Stimulated activated CD4-positive, alpha-beta T cell treated with anti-CD3 and anti-CD28 coated beads, Interleukin-1b, Interleukin-23, amount 100 ng/mL, for 1 hour (primary cell): ENCODE data around the gene RPL13.
A peak's percentile ranks its signal among the peaks of the same experiment; 100 is the strongest.
"Not testable (repeated sequence)": the region's sequence is repeated elsewhere in the genome, so short reads cannot be mapped to it uniquely, and the experiment has no call there.

Experiments used
- DNase-seq, 2 donors: peaks; one replicate each; pipeline ENCODE4 v3.0.0-alpha.2; 2020; ENCODE audit warnings: low read depth in 2 of 2

The RPL13 gene

DNA sequence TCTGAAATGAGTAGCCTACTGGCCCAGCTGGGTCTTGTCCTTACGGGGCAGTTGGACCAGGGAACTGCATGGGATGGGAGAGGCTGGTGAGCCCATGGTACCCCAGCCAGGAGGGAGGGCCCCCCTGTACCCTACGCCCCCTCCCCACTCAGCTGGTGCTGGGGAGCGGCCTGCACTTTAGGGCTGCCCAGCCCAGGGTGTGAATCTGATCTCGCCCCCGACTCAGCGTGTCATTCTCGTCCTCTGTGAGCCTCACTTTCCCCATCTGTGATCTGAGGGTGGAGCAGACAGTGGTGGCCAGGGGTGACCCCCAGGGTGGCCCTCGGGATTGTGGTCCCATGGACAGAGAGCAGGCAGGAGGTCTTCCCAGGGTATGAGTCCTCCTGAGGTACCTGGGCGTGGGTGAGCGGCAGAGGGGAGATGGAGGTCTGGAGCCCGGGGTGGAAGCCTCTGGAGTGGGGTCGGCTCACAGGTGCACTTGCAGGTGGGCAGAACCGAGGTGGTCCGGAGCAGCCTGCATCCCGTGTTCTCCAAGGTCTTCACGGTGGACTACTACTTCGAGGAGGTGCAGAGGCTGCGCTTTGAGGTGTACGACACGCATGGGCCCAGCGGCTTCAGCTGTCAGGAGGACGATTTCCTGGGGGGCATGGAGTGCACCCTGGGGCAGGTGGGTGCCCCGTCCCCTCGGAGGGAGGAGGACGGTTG lies 16.7 kb downstream of the RPL13 start:
- DNase-seq, result no peak

DNA sequence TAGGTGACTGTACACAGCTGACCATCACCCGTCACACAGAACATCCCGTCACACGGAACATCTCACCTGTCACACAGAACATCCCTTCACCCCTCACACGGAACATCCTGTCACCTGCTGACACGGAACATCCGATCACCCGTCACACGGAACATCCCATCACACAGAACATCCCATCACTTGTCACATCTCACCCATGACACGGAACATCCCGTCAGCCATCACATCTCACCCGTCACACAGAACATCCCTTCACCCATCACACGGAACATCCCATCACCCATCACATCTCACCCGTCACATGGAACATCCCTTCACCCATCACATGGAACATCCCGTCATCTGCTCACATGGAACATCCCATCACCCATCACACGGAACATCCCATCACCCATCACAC lies 18.9 kb downstream of the RPL13 start:
- DNase-seq, result no peak

DNA sequence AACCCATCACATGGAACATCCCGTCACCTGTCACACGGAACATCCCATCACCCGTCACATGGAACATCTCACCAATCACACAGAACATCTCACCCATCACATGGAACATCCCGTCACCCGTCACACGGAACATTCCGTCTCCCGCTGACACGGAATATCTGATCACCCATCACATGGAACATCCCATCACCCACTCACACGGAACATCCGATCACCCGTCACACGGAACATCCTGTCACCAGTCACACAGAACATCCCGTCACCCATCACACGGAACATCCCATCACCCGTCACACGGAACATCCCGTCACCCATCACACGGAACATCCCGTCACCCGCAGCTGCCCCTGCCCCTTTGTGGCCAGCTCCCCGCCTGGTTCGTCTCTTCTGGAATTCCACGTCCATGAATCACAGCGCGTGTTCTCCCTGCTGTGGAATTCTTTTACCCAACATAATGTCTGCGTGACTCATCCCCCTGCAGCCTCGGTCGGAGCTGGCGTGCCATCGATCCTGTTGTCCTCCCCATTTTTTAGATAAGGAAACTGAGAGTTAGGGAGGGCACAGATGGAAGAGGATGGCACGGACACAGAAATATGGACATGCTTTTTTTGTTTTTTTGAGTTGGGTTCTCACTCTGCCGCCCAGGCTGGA lies 20.7 kb downstream of the RPL13 start:
- DNase-seq, result no peak

DNA sequence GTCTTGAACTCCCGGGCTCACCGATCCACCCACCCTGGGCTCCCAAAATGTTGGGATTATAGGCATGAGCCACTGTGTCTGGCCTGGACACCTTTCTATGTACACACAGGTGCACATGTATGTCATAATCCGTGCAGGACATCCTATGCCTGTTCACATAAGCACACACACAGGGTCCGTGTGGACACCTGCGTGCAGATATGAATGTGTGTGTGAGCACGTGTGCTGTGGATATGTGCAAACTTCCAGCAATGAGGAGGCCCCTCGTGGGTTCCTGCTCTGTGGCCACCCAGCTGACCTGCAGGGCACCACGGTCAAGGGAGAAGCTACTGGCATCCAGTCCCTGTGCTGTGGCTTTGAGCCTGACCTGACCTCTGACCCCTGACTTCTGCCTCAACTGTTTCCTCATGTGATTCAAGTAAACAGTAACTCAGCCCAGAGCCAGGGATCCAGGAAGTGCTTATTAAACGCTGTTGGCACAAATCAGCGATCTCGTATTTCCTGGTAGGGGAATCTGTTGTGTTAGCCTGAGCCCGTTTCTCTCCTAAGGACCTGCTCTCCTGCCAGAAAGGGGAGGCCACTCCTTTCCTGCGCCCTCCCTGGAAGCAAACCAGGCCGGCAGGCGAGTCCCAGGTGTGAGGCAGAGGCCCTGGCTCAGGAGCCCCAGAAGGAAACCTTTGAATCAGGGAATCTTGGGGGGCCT lies 21.5 kb downstream of the RPL13 start:
- DNase-seq, result no peak

DNA sequence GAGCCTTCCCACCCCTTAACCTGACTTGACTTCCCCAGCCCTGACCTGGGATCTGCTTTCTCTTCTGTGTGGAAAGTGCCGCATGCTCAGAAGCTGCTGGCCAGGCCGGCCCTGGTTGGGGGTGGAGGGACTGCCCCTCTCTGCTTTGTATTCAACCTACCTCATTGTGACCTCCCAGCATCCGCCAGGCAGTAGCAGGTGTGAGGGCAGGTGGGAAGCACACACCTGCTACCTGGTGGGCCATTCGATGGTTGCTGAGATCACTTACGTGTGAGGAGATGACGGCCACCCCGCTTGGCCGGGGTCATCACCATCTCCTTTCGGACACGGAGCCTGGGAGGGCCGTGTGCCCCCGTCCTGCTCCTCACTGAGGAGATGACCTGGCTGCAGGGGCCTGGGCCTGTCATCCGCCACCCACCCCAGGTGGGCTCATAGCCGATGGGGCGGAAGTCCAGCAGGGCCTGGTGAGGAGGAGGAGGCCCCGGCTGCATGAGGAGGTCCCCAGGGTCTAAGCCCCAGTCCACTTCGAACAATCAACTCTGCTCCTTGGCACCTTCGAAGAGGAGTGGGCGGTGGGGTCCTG lies 22.2 kb downstream of the RPL13 start:
- no peak for DNase-seq

DNA sequence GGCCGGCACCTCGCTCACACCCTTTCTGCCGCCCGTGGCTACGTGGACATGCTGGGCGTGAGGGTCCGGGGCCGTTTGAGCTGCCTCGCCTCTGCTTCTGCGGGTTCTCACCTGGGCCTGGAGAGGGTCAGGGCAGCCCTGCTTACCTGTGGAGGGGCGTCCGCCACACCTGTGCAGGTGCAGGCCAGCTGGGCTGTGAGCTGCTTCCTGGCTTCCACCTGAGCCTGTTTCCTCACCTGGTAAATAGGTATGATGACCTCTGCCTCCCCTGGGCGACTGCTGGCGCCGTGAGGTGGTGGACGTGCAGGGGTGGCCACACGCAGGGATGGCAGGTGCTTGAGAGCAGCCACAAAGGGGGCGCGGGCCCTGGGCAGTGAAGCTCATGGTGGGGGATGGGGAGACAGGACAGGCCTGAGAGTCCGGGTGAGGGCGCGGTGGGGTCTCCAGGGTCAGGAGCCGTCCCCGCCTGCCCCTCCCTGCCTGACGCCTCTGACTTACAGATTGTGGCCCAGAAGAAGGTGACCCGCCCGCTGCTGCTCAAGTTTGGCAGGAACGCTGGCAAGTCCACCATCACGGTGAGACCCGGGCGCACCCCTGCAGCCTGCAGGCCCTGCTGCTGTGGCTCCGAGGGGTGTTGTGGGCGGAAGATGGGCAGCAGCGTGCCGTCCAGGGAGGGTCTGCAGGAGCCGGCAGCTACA lies 22.9 kb downstream of the RPL13 start:
- no peak for DNase-seq

DNA sequence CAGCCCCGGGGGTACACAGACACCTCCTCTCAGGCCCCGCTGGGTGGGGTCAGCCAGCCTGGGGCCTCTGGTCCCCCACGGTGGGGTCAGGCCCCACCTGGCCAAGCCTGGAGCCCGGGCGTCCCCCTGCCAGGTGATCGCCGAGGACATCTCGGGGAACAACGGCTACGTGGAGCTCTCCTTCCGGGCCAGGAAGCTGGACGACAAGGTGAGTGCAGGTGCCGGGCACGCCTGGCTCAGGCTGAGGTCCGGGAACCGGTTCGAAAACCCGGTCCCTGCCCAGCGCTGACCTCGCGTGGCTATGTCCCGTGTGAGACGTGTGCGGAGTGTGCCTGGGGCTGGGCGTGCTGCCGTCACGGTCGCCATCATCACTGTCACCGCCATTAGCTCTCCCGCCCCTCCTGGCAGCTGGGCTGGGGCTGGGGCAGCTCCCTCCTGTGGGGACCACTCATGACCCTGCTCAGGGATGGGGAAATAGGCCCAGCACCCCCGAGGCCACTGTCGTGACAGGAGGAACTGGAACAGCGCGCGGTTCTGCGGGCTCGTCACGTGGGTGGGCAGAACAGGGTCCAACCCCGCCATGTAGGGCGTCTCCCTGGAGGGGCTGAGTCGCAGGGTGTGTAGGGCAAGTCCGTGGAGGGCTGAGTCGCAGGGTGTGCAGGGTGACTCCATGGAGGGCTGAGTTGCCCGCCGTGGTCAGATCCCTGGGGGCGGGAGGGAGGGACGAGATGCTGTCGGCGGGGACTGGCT lies 23.6 kb downstream of the RPL13 start:
- DNase-seq, result no peak

DNA sequence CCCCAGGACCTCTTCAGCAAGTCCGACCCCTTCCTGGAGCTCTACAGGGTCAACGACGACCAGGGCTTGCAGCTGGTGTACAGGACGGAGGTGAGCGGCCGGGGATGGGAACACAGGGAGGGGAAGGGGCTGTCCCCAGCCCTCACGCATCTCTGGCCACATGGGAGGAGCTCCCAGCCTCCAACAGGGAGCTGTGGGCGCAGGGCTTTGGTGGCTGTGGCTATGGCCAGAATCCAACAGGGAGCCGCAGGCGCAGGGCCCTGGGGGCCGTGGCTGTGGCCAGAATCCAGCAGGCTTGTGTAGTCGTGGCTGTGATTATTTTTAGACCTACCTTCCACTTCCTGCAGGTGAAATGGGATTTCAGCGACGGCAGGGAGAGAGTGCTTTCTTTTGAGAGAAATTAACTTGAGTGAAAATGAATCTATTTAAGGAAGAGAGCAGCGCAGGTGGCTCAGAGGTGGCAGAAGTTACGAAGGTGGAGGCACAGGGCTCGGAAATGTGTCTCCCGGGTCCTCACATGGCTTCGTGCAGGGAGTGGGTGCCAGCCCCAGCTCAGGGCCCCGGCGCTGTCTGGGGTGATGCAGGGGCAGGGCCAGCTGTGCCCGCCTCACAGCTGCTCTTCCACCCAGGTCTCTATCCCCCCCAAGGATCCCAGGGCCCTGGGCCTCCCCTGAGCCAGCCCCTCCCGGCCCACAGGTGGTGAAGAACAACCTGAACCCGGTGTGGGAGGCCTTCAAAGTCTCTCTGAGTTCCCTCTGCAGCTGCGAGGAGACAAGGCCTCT lies 24.5 kb downstream of the RPL13 start:
- DNase-seq, result no peak

DNA sequence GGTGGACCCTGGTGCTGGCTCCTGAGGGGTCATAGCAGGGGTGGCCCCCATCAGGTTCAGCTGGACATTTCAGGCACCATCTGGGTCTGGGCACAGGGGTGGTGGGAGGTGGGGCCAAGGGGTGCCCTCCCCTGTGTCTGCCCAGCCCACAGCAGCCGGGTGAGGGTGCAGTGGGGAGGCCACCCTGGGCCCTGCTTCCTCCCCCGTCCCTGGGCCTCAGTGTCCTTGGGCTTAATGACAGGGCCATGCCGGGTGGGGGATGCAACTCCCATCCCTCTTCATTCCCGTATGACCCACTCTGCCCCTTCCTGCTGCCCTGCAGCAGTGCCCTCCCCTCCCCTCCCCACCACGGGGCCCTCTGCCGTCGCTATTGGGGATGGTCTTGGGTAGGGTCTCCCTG lies 25.7 kb downstream of the RPL13 start:
- DNase-seq, result no peak

DNA sequence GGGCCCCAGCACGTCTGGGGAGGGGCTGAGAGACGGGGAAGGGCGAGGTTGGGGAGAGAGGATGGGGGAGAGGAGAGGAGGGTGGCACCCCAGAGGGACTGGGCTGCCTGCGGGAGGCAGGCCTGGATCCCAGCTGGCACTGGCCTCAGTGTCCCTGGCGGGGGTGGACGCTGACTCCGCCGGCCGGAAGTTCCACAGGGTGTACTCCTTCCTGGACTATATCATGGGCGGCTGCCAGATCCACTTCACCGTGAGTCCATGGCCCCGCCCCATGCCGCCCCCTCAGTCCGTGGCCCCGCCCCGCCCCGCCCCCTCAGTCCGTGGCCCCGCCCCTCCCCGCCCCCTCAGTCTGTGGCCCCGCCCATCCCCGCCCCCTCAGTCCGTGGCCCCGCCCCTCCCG lies 26.4 kb downstream of the RPL13 start:
- no peak for DNase-seq

DNA sequence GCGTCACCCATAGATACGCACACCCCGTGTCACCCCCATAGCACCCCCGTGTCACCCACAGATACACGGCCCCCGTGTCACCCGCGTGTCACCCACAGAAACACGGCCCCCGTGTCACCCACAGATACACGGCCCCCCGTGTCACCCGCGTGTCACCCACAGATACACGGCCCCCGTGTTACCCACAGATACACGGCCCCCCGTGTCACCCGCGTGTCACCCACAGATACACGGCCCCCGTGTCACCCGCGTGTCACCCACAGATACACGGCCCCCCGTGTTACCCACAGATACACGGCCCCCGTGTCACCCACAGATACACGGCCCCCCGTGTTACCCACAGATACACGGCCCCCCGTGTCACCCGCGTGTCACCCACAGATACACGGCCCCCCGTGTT lies 27.2 kb downstream of the RPL13 start:
- DNase-seq, result not testable (repeated sequence)

DNA sequence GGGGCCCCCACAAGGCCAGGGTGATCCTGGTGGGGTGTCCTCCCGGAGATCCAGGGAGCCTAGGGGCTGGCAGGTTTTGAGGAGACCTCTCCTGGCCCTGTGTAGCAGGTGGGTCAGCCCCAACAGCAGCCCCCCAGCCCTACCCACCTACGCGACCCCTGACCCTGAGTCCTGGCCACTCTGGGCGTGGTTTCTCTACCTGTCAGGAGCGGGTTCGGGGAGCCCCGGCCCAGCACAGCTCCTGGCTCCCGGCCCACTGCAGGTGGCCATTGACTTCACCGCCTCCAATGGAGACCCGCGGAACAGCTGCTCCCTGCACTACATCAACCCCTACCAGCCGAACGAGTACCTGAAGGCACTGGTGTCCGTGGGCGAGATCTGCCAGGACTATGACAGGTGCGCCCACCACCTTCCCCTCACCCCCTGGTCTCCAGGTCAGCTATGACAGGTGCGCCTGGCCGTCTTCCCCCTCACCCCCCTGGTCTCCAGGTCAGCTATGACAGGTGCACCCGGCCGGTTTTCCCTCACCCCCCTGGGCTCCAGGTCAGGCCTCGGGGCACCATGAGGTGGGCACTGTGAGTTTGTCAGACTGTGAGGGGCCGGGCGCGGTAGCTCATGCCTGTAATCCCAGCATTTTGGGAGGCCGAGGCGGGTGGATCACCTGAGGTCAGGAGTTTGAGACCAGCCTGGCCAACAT lies 28.1 kb downstream of the RPL13 start:
- no peak for DNase-seq

DNA sequence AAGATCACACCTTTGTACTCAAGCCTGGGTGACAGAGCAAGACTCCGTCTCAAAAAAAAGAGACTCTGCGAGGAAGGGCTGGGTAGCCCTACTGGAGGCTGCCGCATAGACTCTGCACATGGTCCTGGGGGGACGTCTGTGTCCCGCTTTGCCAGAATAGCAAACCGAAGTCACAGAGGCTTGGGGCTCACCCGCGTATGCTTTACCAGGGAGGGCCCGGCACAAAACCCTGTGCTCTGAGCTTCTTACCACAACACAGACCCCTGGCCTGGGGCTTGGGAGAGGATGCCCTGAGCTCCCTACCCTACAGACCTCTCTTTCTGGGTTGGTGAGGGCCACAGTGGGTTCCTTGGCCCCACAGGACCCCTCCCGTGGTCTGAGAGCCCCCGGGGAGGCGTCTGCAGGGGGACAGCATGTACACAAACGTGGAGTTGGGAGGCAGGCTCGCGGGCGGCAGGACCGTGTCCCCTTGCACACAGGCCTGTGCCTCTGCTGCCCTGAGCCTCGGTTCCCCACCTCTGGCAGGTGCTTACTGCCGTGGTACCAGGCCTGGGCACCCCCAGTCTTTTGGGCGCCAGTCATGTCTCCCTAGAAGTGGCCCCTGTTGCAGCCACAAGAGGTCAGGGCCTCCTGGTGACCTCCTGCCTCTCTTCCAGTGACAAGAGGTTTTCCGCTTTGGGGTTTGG lies 28.9 kb downstream of the RPL13 start:
- no peak for DNase-seq

DNA sequence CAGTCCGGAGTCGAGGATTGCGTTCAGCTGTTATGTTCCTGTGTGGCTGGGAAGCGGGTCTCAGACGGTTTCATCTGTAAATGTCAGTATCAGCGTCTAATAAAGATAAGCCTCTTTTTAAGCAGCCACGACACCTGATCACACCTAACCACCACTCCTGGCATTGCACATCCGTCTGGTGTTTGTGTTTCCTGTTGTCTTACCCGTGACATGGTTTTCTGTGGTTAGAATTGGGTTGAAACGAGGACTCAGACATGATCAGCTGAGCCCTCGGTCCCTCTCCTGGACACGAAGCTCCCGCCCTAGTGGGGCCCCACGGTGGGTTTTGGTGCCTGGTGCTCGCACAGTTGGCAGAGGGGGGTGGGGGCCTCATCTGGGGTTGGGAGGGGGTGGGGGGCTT lies 33.4 kb downstream of the RPL13 start:
- peak in 1 of 2 donors; percentile 23 for DNase-seq

DNA sequence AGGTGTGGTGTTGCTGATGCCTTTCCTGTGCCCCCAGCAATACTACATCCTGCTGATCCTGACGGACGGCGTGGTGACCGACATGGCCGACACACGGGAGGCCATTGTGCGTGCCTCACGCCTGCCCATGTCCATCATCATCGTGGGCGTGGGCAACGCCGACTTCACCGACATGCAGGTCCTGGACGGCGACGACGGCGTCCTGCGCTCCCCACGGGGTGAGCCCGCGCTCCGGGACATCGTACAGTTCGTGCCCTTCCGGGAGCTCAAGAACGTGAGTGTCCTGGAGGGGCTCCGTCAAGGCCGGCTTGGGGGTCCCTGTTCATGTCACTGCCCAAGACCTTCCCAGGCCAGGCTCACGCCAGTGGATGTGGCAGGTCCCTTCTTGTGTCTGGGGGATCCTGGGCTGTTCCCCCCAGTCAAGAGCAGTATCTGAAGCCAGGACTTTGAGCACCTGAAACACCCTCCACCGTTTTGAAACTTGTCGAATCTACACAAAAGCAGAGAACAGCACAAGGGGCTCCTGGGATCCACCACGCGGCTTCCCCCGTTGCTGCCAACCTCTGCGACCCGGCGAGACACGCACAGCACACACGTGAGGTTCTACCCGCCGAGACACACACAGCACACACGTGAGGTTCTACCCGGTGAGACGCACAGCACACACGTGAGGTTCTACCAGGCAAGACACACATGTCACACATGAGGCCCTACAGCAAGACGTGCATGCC lies 35.0 kb downstream of the RPL13 start:
- no peak for DNase-seq

DNA sequence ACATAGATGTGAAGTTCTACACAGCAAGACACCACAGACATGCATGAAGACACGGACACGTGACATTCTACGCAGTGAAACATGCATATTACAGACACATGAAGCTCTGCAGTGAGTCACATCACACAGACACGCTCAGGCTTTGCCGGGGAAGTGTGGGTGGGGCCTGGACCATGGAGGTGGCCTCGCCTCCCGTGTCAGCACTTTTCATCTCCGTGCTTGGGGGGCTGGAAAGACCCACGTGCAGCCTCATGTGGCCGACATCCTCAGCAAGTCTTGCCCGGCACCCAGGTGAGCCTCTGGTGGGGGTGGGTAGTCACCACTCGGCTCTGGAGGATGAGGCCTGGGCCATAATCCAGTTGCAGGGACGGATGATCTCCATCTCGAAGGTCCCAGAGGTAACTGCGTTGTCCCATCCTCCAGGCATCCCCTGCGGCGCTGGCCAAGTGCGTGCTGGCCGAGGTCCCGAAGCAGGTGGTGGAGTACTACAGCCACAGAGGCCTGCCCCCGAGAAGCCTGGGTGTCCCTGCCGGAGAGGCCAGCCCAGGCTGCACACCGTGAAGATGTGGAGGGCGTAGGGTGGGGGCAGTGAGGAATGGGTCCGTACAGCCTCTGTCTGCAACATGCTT lies 35.7 kb downstream of the RPL13 start:
- DNase-seq, result no peak

DNA sequence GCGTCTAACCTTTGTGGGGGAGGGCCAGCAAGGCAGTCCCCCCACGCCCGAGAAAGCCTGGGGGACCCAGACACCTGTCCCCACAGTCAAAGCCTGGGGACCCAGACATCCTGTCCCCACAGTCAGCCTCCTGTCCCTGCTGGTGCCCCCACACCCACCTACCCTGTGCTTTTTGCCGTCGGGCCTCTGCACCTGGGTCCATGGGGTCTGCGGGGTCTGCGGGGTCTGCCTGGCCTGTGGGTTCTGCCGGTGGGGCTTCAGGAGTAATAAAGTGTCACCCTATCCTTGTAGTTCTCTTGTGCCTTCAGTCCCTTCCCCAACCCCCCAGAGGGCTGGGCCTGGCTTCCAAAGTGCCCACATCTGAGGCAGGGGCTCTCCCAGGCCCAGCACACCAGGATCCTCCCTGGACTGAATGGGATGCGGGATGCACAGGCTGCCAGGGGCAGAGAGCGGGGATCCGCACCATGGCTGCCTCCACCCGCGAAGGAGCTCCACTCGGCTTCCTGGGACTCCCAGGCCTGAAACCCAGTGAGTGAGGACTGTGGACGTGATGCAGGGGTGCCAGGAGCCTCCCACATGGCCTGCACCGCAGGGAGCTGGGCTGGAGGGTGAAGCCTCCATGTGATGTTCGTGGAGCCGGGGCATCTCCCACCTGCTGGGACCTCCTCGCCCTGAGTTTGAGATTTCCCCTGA lies 36.6 kb downstream of the RPL13 start:
- no peak for DNase-seq

DNA sequence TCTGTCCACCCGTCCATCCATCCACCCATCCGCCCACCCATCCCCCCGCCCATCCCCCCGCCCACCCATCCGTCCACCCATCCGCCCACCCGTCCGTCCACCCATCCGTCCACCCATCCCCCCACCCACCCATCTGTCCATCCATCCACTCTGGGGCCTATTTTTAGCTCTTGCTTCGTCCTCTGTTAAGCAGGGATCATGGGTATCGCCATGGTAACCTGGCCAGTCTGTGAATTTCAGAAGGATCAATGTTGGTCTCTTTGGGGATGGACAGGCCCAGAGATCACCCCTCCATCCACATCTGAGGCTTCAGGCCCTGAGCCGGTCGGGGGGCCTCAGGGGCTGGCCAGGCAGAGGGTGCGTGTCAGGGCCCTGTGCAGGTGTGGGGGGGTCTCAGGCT lies 37.7 kb downstream of the RPL13 start:
- DNase-seq, result no peak
